Ecto neural progenitor cell (in vitro differentiated cells): Measurements from ENCODE around the gene KCNMA1.
A peak's percentile ranks its signal among the peaks of the same experiment; 100 is the strongest.
"Not testable (repeated sequence)": the region's sequence is repeated elsewhere in the genome, so short reads cannot be mapped to it uniquely, and the experiment has no call there.

Experiments
- DNase-seq: peaks from one replicate; pipeline ENCODE4 v3.0.0-alpha.2; 2018; ENCODE audit warnings: low spot score

The KCNMA1 gene

DNA sequence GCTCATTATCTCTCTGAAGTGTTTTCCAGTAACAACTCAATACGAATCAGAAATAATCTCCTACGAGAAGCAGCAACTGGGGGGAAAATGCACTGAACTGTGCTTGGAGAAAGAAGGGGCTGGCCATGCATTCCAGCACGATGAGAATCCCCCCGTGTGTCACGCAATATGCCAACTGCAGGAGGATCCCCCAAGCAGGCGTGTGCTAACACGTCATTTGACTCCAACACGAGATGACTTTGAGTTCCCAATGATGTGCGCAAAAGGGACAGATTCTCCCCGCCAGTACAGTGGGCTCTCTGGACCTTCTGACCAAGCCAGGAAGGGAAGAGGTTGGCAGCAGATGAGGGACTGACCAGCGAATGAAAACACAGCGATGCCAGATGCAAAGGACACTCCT is 105.5 kb downstream of the KCNMA1 start:
- DNase-seq, result no peak

DNA sequence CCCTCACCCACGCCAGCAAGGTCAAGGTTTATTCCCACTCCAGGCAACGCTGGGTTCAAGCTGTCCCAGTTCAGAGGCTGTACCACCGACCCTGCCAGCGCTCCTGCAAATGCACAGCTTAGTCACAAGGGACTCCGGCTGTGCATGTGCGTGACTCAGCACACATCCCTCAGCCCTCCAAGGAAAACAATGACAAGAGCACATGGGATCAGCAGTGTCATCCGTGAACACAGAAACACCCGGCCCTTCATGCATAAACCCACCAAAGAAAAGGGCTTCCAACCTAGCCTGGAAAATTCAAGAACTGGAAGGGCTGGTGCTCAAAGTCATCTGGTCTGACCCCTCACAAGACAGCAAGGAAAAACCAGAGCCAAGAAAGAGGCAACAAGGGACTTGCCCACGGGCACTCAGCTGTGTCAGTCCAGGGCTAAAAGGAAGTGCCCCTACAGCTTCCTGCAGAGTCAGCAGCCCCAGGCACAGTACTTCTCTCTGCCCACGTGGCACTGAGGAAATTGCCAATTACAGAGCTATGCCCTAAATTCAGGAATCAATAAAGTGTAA is 106.1 kb downstream of the KCNMA1 start:
- DNase-seq, result no peak

DNA sequence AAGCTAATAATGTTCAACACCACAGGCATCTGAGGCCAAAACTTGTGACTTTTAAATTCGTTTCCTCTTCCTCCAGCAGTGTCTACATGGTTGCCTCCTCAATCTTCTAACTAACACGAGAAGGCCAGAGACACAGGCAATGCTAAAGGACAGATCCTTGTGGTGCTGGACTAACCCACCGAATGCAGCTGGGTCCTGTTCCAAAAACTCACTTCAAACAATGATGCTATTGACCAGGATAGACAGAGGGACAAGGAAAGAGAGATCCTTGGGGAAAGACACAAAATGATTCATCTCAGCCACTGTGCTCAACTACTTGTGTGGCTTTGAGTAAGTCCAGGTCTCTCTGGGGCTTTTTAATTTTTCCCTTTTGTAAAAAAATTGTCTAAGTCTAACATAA is 107.6 kb downstream of the KCNMA1 start:
- no peak for DNase-seq

DNA sequence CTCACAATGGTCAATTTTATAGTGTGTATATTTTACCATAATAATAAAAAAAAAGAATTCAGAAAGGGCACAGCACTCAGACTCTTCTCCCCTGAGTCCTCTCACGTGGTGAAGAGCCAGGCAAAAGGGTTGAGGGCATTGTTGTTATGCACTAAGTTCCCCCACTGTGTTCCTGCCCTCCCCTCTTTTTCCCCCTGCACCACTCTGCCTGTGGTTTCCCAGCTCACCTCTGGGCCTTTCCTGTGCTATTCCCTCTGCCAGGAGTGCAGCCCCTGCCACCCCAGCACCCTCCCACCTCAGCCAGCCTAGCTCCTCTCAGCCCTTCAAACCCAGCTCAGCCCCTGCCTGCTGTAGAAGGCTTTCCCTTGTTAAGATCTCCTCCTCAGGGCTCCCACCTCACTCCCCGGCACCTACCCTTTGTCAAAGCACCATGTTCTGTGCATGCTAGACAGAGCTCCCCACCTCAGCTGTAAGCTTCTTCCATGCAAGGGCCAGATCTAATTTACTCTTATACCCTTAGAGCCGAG is 108.5 kb downstream of the KCNMA1 start:
- no peak for DNase-seq

DNA sequence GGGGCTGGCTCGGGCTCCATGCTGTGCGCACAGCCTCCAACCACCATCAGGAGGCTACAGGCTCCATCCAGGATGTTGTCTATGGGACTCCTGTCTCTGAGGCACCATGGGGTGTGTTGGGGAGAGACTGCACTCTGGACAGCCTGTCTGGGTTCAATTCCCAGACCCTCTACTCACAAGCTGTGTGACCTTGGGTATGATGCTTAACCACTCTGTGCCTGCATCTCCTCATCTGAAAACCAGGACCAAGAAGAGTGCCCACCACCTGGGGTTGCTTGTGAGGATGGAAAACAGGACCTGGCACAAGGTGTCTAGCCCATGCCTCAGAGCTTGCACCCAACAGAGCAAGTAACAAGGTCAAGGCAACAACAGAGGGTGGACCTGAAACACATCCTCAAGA is 109.8 kb downstream of the KCNMA1 start:
- no peak for DNase-seq

DNA sequence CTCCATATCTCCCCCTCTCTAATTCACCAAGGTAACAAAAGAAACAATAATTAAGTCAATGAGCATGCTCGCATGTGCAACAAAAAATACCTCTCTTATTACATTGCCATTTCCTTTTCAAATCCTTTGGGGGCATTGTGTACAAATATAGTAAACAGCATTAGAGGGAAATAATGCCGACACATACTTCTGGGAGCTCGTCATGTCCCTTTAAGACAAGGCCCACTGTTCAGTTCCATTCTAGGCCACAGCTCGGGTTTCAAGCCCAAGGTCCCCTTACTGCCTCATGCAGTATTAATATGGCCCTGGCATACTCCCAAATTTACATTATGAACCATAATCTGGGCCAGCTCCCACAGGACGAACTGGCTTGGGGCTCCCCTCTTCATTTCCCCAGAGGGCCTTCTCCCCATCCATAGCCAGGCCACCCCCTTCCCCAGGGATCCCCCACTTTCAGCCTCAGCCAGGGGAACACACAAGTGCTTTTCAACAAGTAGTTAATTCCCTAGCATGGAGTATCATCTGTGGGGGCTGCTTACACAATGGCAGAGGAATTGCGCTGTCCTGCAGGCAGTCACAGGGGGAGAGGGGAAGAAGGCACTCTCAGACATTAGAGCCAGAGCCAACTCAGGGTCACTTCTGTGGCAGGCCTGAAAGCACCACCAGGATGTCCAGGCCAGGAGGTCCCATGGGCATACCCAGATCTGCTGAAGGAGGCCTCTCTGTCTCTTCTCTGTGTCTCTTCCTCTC is 110.6 kb downstream of the KCNMA1 start:
- DNase-seq, result no peak

DNA sequence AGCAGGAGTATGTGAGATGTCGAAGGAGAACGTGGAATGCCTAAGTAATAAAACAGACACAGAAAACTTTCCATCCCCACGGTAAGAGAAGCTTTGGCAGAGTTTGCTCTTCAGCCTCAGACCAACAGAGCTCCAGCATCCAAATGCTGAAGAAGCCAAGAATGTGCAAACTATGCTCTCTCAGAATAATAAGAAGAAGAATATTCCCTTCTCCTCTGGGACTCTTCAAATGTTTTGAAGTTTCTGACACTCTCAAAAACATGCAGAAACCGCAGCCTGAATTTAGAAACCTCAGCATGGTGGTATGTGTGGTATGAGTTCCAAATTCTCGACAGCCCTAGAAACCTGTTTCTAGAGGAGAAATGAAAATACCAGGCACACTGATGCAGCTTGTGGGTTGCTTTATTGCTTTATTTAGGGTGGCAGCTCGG is 113.3 kb downstream of the KCNMA1 start:
- no peak for DNase-seq

DNA sequence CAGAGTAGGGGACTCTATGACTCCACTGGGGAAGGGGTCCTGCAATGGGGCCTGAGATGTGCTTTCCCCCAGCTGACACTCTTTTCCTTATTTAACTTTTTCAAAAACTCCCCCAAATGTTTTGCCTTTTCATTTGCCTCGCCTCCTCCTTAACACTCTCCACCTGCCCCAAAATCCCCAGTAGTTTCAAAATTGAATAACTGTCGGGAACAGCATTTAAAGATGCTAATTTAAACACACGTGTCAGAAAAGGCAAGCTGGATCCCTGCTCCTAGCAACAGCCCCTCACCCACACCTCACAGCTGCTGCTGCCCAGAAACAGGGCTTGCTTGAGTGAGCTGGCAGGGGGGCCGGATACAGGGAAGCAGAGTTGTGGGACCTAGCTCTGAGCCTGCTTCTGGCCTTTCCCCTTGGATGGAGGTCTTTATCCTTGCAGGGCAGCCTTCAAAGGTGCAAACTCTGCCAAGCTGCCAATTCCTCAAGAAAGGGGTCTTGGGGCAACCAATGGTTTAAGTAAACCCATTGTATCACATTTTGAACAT is 115.3 kb downstream of the KCNMA1 start:
- DNase-seq, result no peak

DNA sequence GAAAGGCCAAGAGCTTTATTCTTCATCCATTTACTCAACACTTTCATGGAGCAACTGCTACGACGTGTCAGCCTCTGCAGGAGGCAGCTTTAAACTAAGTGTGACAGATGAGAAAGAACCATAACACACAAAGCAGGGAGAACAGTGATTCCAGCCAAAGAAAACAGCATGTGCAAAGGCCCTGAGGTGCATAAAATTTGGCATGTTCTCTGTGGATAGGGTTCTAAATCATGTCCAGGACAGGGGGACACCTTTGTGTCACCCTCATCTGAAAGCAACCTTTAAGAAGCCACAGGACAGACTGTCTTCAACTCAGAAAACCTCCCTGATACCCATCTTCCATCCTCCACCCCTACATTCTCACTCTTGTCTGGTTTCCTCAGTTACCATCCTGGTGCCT is 116.6 kb downstream of the KCNMA1 start:
- no peak for DNase-seq

DNA sequence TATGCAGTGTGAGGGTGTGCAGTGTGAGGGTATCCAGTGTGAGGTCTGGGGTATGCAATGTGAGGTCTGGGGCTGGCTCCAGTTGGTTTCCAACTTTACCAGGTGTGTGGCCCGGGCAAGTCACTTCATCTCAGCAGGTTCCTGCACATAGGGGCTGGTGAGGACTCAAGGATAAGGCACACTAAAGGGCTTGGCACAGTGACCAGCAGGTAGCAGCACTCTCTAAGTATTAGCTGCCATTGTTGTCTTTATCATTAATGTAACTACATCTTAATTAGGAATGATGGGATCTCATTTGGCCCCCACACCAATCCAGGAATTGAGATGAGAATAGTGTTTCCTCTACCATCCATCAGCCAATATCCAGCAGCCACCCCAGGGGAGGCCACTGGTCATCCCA is 117.3 kb downstream of the KCNMA1 start:
- DNase-seq, result no peak

DNA sequence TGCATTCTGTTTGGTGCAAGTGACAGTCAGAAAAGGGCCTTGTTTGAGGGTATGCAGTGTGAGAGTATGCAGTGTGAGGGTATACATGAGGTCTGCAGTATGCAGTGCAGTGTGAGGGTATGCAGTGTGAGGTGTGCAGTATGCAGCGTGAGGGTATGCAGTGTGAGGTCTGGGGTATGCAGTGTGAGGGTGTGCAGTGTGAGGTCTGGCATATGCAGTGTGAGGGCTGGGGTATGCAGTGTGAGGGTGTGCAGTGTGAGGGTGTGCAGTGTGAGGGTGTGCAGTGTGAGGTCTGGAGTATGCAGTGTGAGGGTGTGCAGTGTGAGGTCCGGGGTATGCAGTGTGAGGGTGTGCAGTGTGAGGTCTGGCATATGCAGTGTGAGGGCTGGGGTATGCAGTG is 117.8 kb downstream of the KCNMA1 start:
- not testable (repeated sequence) for DNase-seq

DNA sequence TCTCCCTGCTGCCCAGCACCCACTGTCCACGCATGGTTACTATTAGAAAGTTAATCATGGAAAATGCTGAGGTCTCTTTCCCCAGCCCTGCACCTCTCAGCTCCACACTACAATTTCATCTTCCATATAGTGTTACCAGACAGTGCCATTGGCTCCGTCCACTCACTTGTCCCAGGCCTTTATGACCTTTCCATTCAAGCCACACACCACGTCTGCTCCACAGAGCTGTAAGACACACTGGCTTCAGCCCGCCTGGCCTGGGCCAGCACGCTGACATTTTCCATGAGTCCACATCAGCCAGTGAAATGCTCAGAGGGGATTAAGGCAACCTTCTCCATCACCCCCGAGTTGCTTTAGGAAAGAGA is 118.7 kb downstream of the KCNMA1 start:
- no peak for DNase-seq

DNA sequence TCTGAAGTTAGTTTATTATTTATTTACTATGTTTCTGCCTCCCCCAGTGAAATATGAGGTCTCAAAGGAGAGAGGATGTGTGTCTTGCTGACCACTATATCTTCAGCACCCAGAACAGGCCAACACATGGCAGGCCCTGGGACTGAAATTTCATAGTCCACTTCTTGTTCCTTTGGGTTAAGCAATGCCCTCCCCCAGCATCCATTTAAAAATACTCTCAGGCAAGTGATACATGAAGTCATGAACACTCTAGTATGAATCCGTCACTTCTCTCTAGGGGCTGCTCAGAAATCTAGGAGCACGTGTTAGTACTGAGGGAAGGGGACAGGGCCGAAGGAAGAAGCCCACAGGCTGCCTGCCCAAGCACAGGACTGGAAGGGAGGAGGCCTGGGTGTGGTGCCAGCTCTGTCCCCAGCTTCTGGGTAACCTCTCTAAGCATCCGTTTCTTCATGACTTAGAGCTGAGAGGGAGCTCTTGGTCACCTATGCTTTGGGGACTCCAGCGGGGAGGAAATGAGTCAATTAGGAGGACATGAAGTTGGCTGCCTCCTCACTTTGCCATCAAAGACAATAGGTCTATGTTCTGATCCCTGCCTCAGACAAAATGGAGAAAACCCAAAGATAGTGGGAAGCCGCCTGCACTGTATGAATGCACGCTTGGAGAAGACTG is 119.2 kb downstream of the KCNMA1 start:
- no peak for DNase-seq

DNA sequence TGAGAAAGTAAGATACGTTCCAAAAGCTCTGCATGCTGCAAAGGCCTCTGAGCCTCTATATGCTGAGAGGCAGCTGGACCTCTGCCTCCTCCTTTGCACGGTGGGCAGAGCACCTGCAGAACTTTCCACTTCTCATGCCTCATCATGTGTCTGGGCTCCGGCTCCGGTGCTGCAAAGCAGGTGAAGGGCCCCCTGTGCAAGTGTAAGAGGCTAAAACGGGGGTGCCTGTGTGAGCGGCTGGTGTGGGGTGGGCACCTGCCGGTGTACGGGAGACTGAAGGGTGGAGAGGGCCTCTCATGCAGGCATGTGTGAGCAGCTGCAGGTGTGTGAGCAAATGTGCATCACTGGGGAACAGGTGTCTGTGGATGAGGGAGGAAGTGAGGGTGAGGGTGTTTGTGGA is 121.0 kb downstream of the KCNMA1 start:
- DNase-seq, result no peak

DNA sequence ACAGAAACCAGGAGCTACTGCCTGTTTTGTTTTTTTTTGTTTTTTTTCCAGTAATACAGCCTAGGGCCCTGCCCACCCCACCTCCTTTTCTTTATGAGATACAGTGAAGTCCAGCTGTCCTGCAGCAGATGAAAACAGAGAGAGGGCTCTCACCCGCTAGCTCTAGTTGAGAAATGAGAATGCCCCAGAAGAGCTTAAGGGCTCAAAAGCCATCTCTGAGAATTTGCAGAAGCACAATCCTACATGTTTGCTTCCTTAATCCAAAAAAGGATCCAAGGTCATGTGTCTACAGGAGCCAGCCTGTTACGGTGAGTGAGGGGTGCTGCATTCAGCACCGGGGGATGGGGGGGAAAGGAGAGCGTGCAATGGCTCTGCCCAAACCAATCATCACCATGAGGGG is 122.7 kb downstream of the KCNMA1 start:
- no peak for DNase-seq

DNA sequence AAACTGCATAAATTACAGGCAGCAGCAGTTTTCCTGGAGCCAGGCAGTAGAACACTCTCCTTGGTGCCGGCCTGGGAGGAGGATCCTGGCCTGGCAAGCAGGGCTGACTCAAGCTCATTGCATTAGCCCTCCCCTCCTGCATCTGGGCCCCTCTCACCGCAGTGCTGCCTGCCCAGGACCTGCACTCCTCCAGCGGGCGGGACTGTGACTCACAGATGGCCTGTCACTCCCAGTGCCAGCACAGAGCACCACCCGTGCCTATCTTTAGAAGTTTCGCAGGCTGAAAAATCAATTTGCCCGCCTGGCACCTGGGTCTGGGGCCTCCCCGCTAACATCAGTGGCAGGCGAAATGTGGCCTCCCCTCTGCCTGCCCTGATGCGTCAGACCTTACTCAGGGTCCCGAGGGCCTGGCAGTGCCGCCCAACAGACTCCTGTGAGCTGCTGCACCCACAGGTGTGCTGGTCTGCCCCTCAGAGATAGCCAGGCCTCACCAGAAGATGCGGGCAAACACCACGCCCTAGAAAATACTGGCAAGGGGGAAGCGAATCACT is 123.8 kb downstream of the KCNMA1 start:
- DNase-seq, result peak; percentile 56

DNA sequence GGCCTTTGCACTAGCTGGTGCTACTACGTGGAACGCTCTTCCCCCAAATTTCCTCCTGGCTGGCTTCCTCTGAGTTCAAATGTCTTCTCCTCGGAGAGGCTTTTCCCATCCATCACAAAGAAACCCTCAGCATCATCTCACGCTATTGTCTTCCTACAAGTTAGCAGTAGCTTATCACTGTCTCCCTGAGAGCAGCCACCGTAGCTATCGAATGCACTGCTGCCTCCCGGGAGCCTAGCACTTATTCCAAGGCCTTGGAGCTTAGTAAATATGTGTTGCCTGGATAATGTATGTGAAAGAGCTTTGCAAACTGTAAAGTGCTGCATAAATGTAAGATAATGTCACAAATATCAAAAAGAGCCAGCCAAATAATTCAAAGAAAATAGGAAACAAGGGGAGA is 124.4 kb downstream of the KCNMA1 start:
- DNase-seq, result no peak

DNA sequence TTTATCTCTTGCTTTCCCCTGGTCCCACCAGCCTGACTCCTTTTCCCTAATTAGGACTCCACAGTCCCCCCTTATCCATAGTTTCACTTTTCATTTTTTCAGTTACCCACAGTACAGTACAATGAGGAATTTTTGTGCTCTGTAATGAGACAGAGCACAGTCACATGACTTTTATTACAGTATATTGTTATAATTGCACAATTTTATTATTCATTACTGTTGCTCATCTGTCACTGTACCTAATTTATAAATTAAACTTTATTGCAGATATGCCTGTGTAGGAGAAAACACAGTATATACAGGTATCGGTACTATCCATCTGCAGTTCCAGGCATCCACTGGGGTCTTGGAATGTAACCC is 125.4 kb downstream of the KCNMA1 start:
- no peak for DNase-seq

DNA sequence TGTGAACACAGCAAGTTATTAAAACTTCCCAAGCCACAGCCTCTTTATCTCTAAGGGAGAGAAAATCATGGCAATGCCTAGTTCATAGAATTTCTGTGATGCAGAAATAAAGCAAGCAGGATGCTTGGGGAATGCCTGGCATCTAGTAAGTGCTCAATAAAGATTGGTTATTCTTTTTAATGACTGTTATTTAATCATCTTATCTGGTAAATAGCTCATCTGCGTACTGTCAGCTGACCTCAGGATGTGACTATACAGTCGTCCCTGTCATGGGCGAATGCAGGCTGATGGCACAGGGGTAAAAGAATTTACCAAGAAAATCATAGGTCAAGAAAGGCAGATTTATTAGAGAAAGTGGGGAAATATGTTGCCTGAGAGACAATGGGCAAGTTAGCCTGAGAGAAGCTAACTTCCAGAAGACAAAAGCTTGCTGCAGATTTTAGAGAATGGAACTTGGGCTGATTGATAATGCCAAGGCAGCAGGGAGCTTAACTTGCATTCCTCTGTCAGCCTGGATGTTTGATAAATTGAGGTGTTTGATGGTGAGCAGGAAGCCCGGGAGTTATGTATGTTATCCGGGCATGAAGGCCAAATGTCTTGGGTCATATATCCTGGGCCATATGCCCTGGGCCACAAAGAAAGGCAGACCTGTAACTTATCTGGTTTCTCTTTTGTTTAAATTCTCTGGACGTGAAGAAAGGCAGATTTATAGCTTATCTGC is 126.0 kb downstream of the KCNMA1 start:
- DNase-seq, result no peak

DNA sequence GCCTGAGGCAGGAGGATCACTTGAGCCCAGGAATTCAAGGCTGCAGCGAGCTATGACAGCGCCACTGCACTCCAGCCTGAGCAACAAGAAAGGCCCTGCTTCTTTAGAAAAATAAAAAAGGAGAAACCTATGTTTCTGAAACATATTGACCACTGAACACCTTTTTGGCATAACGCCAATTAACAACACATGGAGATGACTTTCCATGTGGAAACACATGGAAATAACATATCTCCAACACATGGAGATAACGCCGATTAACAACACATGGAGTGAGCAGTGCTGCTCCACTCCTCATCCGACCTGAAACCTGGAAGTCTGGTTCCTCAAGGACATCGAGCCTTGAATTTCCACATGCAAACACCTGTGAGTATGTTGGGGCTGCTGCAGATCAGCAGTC is 126.9 kb downstream of the KCNMA1 start:
- no peak for DNase-seq

DNA sequence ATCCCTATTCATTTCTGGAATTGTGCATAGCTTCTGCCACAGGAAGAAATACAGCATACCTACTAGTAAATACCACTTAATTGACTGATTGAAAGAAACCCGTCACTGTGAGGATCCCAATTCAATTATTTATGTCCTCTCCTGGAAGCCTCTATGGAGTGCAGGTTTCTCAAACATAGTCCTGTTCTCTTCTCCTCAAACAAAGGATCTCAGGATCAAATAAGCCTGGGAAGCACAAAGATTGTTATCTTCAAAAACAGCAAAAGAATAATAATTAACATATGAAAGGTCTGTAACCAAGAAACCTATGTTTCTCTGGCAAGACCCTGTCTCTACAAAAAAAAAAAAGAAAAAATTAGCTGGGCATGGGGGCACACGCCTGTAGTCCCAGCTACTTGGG is 127.3 kb downstream of the KCNMA1 start:
- no peak for DNase-seq

DNA sequence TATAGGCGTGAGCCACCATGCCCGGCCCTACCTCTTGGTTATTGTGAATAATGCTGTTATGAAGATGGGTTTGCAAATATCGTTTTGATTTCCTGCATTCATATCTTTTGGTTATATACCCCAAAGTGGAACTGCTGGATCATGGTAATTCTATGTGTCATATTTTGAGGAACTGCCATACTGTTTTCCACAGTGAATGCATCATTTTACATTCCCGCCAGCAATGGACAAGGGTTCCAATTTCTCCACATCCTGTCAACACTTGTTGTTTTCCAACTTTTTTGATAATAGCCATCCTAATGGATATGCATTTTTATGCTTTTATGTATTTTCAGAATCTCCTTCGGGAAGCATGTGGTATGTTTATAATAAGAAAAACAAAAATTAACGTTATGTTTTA is 128.2 kb downstream of the KCNMA1 start:
- no peak for DNase-seq
